Activated naive CD8-positive, alpha-beta T cell treated with anti-CD3 and anti-CD28 coated beads, Interleukin-2, amount 50 U/mL, for 24 hours (primary cell): Measurements from ENCODE around the gene C19orf33.
A peak's percentile ranks its signal among the peaks of the same experiment; 100 is the strongest.
"Not testable (repeated sequence)": the region's sequence is repeated elsewhere in the genome, so short reads cannot be mapped to it uniquely, and the experiment has no call there.

ENCODE experiments used
- ATAC-seq: fragments of 150-1000 bp; cut with Tn5 transposase; one replicate; pipeline ENCODE4 v1.10.0; 2021
- DNase-seq: peaks from one replicate; pipeline ENCODE4 v3.0.0; 2021
- H3K27ac Mint-ChIP-seq: one replicate; pipeline ENCODE4 v1.8.0; 2021; ENCODE audit warnings: mild to moderate bottlenecking, mixed read lengths
- H3K27me3 Mint-ChIP-seq: one replicate; pipeline ENCODE4 v1.8.0; 2021; ENCODE audit warnings: mixed read lengths
- H3K36me3 Mint-ChIP-seq: one replicate; pipeline ENCODE4 v1.8.0; 2021; ENCODE audit warnings: low read depth, mixed read lengths
- H3K4me1 Mint-ChIP-seq: one replicate; pipeline ENCODE4 v1.8.0; 2021; ENCODE audit warnings: mixed read lengths
- H3K4me3 Mint-ChIP-seq: one replicate; pipeline ENCODE4 v1.8.0; 2021; ENCODE audit warnings: mild to moderate bottlenecking, moderate library complexity, mixed read lengths
- H3K9me3 Mint-ChIP-seq: one replicate; pipeline ENCODE4 v1.8.0; 2021; ENCODE audit warnings: mixed read lengths

Gene C19orf33

GRCh38 chr19:38335949-38336637, 32.0 kb downstream of the C19orf33 start:
- ATAC-seq (peak; percentile 82), DNase-seq (peak; percentile 95)
- peaks cover 8% of the 10 kb centered on the region for H3K4me1 Mint-ChIP-seq
- H3K36me3 Mint-ChIP-seq: no peaks in the 10 kb centered on the region
- peak overlapping the region; percentile 85 for H3K4me3 Mint-ChIP-seq
- H3K27ac Mint-ChIP-seq: peak overlapping the region; percentile 94
- H3K9me3 Mint-ChIP-seq: no peaks in the 10 kb centered on the region
- H3K27me3 Mint-ChIP-seq: no peaks in the 10 kb centered on the region

GRCh38 chr19:38336638-38337359, 32.7 kb downstream of the C19orf33 start:
- DNase-seq (peak; percentile 96), ATAC-seq (peak; percentile 50)
- no peaks in the 10 kb centered on the region for H3K36me3 Mint-ChIP-seq

GRCh38 chr19:38337360-38337653, 33.3 kb downstream of the C19orf33 start:
- no peaks in the 10 kb centered on the region for H3K9me3 Mint-ChIP-seq
- peak overlapping the region; percentile 85 for H3K4me3 Mint-ChIP-seq
- peaks cover 8% of the 10 kb centered on the region for H3K4me1 Mint-ChIP-seq
- DNase-seq (no peak), ATAC-seq (no peak)
- peak overlapping the region; percentile 94 for H3K27ac Mint-ChIP-seq
- no peaks in the 10 kb centered on the region for H3K27me3 Mint-ChIP-seq
- no peaks in the 10 kb centered on the region for H3K36me3 Mint-ChIP-seq

More at GRCh38 chr19:38336638-38337359, 32.7 kb downstream of the C19orf33 start:
- H3K27ac Mint-ChIP-seq: peak overlapping the region; percentile 94
- H3K27me3 Mint-ChIP-seq: no peaks in the 10 kb centered on the region
- H3K4me3 Mint-ChIP-seq: peak overlapping the region; percentile 85
- no peaks in the 10 kb centered on the region for H3K9me3 Mint-ChIP-seq
- peaks cover 8% of the 10 kb centered on the region for H3K4me1 Mint-ChIP-seq

GRCh38 chr19:38339011-38339410, 35.0 kb downstream of the C19orf33 start:
- ATAC-seq, H3K9me3 Mint-ChIP-seq, H3K4me1 Mint-ChIP-seq, H3K27ac Mint-ChIP-seq, H3K36me3 Mint-ChIP-seq, H3K4me3 Mint-ChIP-seq, DNase-seq, H3K27me3 Mint-ChIP-seq: not testable (repeated sequence)

GRCh38 chr19:38340927-38341326, 36.9 kb downstream of the C19orf33 start:
- Mint-ChIP-seq H3K4me1 (peaks cover 8% of the 10 kb centered on the region), H3K9me3 (no peaks in the 10 kb centered on the region), H3K27ac (no peak overlapping the region), H3K36me3 (no peaks in the 10 kb centered on the region), H3K27me3 (no peaks in the 10 kb centered on the region), H3K4me3 (no peak overlapping the region)
- ATAC-seq (no peak), DNase-seq (no peak)

- no peak overlapping the region for H3K4me3 Mint-ChIP-seq
- ATAC-seq (no peak), DNase-seq (no peak)
- no peak overlapping the region for H3K27ac Mint-ChIP-seq
- H3K27me3 Mint-ChIP-seq: no peaks in the 10 kb centered on the region
- H3K4me1 Mint-ChIP-seq: no peaks in the 10 kb centered on the region
- H3K9me3 Mint-ChIP-seq: no peaks in the 10 kb centered on the region
- no peaks in the 10 kb centered on the region for H3K36me3 Mint-ChIP-seq
Observed at GRCh38 chr19:38346837-38347236, 42.8 kb downstream of the C19orf33 start.

GRCh38 chr19:38350883-38351282, 46.8 kb downstream of the C19orf33 start:
- H3K4me3 Mint-ChIP-seq: no peak overlapping the region
- ATAC-seq (no peak), DNase-seq (no peak)
- H3K27ac Mint-ChIP-seq: no peak overlapping the region
- H3K4me1 Mint-ChIP-seq: no peaks in the 10 kb centered on the region
- H3K9me3 Mint-ChIP-seq: no peaks in the 10 kb centered on the region
- H3K36me3 Mint-ChIP-seq: no peaks in the 10 kb centered on the region
- H3K27me3 Mint-ChIP-seq: no peaks in the 10 kb centered on the region

GRCh38 chr19:38351865-38352395, 47.9 kb downstream of the C19orf33 start:
- no peak for ATAC-seq
- H3K36me3 Mint-ChIP-seq: no peaks in the 10 kb centered on the region
- H3K4me1 Mint-ChIP-seq: no peaks in the 10 kb centered on the region
- H3K4me3 Mint-ChIP-seq: no peak overlapping the region
- no peak for DNase-seq
- H3K27ac Mint-ChIP-seq: no peak overlapping the region
- peaks cover 2% of the 10 kb centered on the region for H3K27me3 Mint-ChIP-seq
- no peaks in the 10 kb centered on the region for H3K9me3 Mint-ChIP-seq

GRCh38 chr19:38352611-38353010, 48.6 kb downstream of the C19orf33 start:
- H3K4me1 Mint-ChIP-seq: no peaks in the 10 kb centered on the region
- peak overlapping the region; percentile 69 for H3K27ac Mint-ChIP-seq
- peaks cover 2% of the 10 kb centered on the region for H3K27me3 Mint-ChIP-seq
- H3K9me3 Mint-ChIP-seq: no peaks in the 10 kb centered on the region
- H3K36me3 Mint-ChIP-seq: no peaks in the 10 kb centered on the region
- ATAC-seq: no peak
- no peak for DNase-seq
- H3K4me3 Mint-ChIP-seq: no peak overlapping the region
